Gastroesophageal sphincter (tissue), 4 donors: ENCODE measurements around the gene TCF25. TPM values are rescaled to one million over a fixed set of nuclear protein-coding genes. Genes with fewer than 3 reads are reported as not detected.
"Not testable (repeated sequence)": the region's sequence is repeated elsewhere in the genome, so short reads cannot be mapped to it uniquely, and the experiment has no call there.

Experiments used
- ATAC-seq: fragments of 150-250 bp; one replicate; pipeline ENCODE4 v1.9.1; 2016; ENCODE audit warnings: mild to moderate bottlenecking, moderate library complexity
- H3K27ac ChIP-seq, 4 donors: fragments of 200-600 bp; sonication (generic) in 3 of 4; 1 replicate in 3 of 4; 2 replicates in 1 of 4; pipeline ENCODE4 v1.5.1; 2016 to 2019
- H3K27me3 ChIP-seq: fragments of 200-600 bp; sonication (generic); one replicate; pipeline ENCODE4 v1.5.1; 2019
- H3K36me3 ChIP-seq, 2 donors: fragments of 200-600 bp; sonication (generic); one replicate each; pipeline ENCODE4 v1.5.1; 2019; ENCODE audit warnings: control low read depth in 1 of 2
- H3K4me1 ChIP-seq, 3 donors: fragments of 200-600 bp; sonication (generic); 1 replicate in 2 of 3; 2 replicates in 1 of 3; pipeline ENCODE4 v1.5.1; 2016 to 2019; ENCODE audit warnings: control low read depth in 2 of 3
- H3K4me3 ChIP-seq, 2 donors: fragments of 200-600 bp; sonication (generic); one replicate each; pipeline ENCODE4 v1.5.1; 2019; ENCODE audit warnings: mild to moderate bottlenecking in 1 of 2, moderate library complexity in 1 of 2
- H3K9me3 ChIP-seq, 3 donors: fragments of 200-600 bp; sonication (generic); one replicate each; pipeline ENCODE4 v1.5.1; 2017 to 2019; ENCODE audit warnings: control low read depth in 2 of 3
- CTCF ChIP-seq, 4 experiments: fragments of 200-600 bp in 2 of 4; fragments of 450-650 bp in 2 of 4; sonication (generic) in 1 of 4; IDR thresholded peaks; one replicate each; pipeline ENCODE4 v1.5.1; 2017 to 2019; ENCODE audit warnings: antibody characterized with exemption in 4 of 4, mild to moderate bottlenecking in 2 of 4, moderate library complexity in 2 of 4
- EP300 ChIP-seq: sonication (generic); formaldehyde crosslinking; IDR thresholded peaks from one replicate; pipeline ENCODE4 v1.6.1; 2017; ENCODE audit warnings: antibody characterized with exemption, mild to moderate bottlenecking
- POLR2A ChIP-seq, 2 donors: fragments of 450-650 bp; IDR thresholded peaks; one replicate each; pipeline ENCODE4 v1.6.1; 2017; ENCODE audit warnings: antibody characterized with exemption in 2 of 2, mild to moderate bottlenecking in 2 of 2, moderate library complexity in 1 of 2
- POLR2AphosphoS5 ChIP-seq: sonication (generic); formaldehyde crosslinking; IDR thresholded peaks from one replicate; pipeline ENCODE4 v1.6.1; 2017; ENCODE audit warnings: antibody characterized with exemption
- WGBS, 2 donors: methylation state at CpG; one replicate each; pipeline ENCODE4 v1.1.5; 2018; ENCODE audit warnings: low coverage in 1 of 2; 5-methylcytosine and 5-hydroxymethylcytosine counted together
- total RNA-seq, 4 donors: library from RNA; depleted of rRNA; stranded (reverse); fragments of >200 nt; gene quantifications; one replicate each; pipeline ENCODE4 v1.1.0, GENCODE V29; 2016

The TCF25 gene
- total RNA-seq, 4 donors from 2014 or later: 118 to 165 (median 134) TPM

DNA sequence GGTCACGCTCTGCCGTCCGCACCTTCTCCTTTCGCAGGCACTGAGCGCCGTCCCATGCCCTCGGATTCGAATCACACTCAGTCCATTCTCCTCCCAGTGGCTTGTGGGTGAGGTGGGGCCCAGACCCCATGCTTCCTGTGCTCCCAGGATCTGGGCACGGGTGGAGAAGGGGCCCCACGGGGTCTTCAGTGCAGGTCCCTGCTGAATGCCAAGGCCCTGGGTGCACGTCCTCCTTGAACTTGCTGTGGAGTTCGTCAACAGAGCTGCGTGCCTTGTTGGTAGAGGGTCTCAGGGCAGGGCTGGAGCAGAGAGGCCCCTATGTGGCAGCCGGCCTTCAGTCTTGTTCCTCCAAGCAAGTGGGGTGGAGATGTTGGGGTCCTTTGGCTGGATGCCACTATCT lies 38.0 kb downstream of the TCF25 start:
- whole genome bisulfite sequencing, 2 donors: 89 to 92% methylated on average over 4 to 8 of the region's 14 CpGs
- TF ChIP-seq POLR2AphosphoS5: no peak
- Histone ChIP-seq H3K4me1 (peaks cover 0 to 11% (median 6%) of the 10 kb centered on the region in 3 donors), H3K36me3 (peaks cover 0 to 69% of the 10 kb centered on the region in 2 donors), H3K27me3 (no peaks in the 10 kb centered on the region), H3K9me3 (no peaks in the 10 kb centered on the region), H3K27ac (no peak overlapping the region), H3K4me3 (no peak overlapping the region)
- no peak for ATAC-seq

DNA sequence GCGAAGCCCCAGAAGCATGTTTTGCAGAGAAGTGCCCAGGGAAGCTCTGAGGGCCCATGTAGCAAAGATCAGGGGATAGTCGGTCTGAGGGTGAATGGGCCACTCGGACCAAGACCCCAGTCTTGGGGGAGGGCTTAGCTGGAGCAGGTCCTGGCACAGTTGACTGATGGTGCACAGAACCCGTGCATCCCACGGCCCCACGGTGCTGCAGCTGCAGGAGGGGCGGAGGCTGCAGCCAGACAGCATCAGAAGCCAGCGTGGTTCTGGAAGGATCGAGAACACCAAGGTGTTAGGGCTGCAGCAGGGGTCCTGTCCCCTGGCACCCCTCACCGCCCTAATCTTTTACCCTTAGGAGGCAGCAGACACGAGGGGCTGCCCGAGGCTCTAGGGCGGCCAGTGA lies 38.8 kb downstream of the TCF25 start:
- WGBS, 2 donors: 79 to 92% methylated on average over 2 to 5 of the region's 13 CpGs
- Histone ChIP-seq H3K4me1 (peaks cover 0 to 11% (median 6%) of the 10 kb centered on the region in 3 donors), H3K36me3 (peaks cover 0 to 62% of the 10 kb centered on the region in 2 donors), H3K4me3 (no peak overlapping the region), H3K27ac (no peak overlapping the region), H3K27me3 (no peaks in the 10 kb centered on the region), H3K9me3 (no peaks in the 10 kb centered on the region)
- no peak for TF ChIP-seq CTCF (IDR thresholded peaks at IDR 0.05)
- no peak for TF ChIP-seq EP300
- no peak for TF ChIP-seq POLR2AphosphoS5
- no peak for TF ChIP-seq POLR2A (IDR thresholded peaks at IDR 0.05)
- no peak for ATAC-seq

GRCh38 chr16:89912627-89913026 lies 39.2 kb downstream of the TCF25 start:
- no peak for ATAC-seq
- H3K4me1 ChIP-seq: peaks cover 0 to 14% (median 10%) of the 10 kb centered on the region in 3 donors
- H3K9me3 ChIP-seq: no peaks in the 10 kb centered on the region
- no peak overlapping the region for H3K27ac ChIP-seq
- H3K36me3 ChIP-seq: peaks cover 0 to 57% of the 10 kb centered on the region in 2 donors
- TF ChIP-seq POLR2A (IDR thresholded peaks at IDR 0.05) (no peak), POLR2AphosphoS5 (no peak), EP300 (no peak), CTCF (IDR thresholded peaks at IDR 0.05) (no peak)
- WGBS, 2 donors: 50% methylated on average over 2 of the region's 14 CpGs; no CpG with 5 or more reads in 1 of the 2 donors
- H3K4me3 ChIP-seq: no peak overlapping the region
- H3K27me3 ChIP-seq: no peaks in the 10 kb centered on the region

- H3K4me1 ChIP-seq: peaks cover 0 to 25% (median 21%) of the 10 kb centered on the region in 3 donors
- peaks cover 0 to 46% of the 10 kb centered on the region in 2 donors for H3K36me3 ChIP-seq
- no peak overlapping the region for H3K27ac ChIP-seq
- H3K4me3 ChIP-seq: no peak overlapping the region
- H3K9me3 ChIP-seq: no peaks in the 10 kb centered on the region
- peaks cover 8% of the 10 kb centered on the region for H3K27me3 ChIP-seq
- TF ChIP-seq POLR2A (IDR thresholded peaks at IDR 0.05) (no peak), POLR2AphosphoS5 (no peak), EP300 (no peak), CTCF (IDR thresholded peaks at IDR 0.05) (no peak)
- ATAC-seq: no peak
- WGBS, 2 donors: 17 to 74% methylated on average over 1 to 10 of the region's 30 CpGs
These were observed 40.3 kb downstream of the TCF25 start for GRCh38 chr16:89913408-89914387.

GRCh38 chr16:89914642-89915285 lies 41.4 kb downstream of the TCF25 start:
- peaks cover 0 to 31% (median 22%) of the 10 kb centered on the region in 3 donors for H3K4me1 ChIP-seq
- WGBS, 2 donors: 45 to 49% methylated on average over 4 to 7 of the region's 11 CpGs
- not testable (repeated sequence) for H3K9me3 ChIP-seq, H3K27ac ChIP-seq, ATAC-seq, H3K4me3 ChIP-seq
- peaks cover 19% of the 10 kb centered on the region for H3K27me3 ChIP-seq
- H3K36me3 ChIP-seq: peaks cover 0 to 38% of the 10 kb centered on the region in 2 donors
